A673 (cell line): ENCODE data around the gene ABCC10.

Experiments
- EZH2 ChIP-seq: fragments of 200-600 bp; sonication (generic); IDR thresholded peaks from 2 replicates; pipeline ENCODE4 v1.6.1; 2017; ENCODE audit warnings: borderline replicate concordance, low read depth, mild to moderate bottlenecking, mixed read lengths, antibody characterized with exemption, low read length; ENCODE audit not compliant: poor library complexity, severe bottlenecking
- TF ChIP-seq, protein P1 (sequence below): fragments of 300-800, 200-600 bp; sonication (generic); conservative IDR thresholded peaks from 2 replicates; pipeline ENCODE4 v1.5.1; 2017; ENCODE audit warnings: low read depth, mild to moderate bottlenecking, antibody characterized with exemption, low read length, moderate library complexity, mixed read lengths

DNA sequence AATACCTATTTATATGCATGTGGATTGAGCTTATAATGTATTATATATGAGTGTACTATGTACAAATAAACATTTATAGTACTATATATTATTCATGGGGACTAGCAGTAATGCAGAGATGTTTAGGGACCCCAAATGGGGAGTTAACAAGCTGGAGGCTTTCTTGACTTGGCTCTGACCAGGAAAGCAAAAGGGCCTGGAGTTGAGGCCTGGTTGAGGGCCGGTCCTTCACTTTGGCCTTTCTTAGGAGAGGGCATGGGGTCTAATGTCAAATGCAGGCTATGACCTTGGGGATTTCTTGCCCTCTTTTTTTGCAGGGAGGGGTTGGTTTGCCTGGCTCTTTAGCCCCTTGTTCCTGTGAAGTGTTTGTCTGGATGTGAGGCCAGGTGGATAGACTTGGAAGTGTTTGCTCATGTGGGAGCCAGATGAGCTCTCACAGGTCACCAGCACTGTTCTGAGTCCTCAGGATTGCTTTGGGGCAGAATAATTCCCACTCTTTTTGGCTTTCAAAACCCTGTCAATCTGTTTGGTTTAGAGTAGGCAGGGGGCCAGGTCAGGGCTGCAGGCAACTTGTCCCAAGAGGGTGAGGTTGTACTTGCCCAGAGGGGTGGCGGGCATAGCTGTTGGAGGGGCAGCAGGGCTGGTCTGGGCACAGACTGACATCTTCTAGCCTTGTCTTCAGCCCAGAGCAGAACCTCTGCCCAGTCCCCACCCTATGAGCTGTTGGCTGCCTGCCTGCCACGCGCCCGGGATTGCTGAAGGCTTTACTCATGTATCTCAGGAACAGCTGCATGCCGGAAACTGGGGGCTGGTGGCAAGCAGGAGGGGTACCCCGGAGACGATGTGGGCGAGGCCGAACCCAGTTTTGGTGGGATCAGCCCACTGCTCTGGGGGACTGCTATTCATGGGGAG lies 64.7 kb downstream of the ABCC10 start:
- TF ChIP-seq, protein P1, sequence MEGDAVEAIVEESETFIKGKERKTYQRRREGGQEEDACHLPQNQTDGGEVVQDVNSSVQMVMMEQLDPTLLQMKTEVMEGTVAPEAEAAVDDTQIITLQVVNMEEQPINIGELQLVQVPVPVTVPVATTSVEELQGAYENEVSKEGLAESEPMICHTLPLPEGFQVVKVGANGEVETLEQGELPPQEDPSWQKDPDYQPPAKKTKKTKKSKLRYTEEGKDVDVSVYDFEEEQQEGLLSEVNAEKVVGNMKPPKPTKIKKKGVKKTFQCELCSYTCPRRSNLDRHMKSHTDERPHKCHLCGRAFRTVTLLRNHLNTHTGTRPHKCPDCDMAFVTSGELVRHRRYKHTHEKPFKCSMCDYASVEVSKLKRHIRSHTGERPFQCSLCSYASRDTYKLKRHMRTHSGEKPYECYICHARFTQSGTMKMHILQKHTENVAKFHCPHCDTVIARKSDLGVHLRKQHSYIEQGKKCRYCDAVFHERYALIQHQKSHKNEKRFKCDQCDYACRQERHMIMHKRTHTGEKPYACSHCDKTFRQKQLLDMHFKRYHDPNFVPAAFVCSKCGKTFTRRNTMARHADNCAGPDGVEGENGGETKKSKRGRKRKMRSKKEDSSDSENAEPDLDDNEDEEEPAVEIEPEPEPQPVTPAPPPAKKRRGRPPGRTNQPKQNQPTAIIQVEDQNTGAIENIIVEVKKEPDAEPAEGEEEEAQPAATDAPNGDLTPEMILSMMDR: no peak
- TF ChIP-seq EZH2: no peak
